ENCODE measurements around the gene FHIP1A. TPM values are rescaled to one million over a fixed set of nuclear protein-coding genes. Genes with fewer than 3 reads are reported as not detected.

FHIP1A gene
- total and polyA plus RNA-seq, 12 donors: 0.27 to 8.0 (median 3.0) TPM

- Histone ChIP-seq H3K4me1 (replicated peaks in 1 of 2) (peaks cover 0 to 4% of the 10 kb centered on the region in 2 donors), H3K4me3 (no peak overlapping the region), H3K27me3 (no peaks in the 10 kb centered on the region), H3K36me3 (replicated peaks in 1 of 2) (no peaks in the 10 kb centered on the region), H3K9me3 (replicated peaks in 1 of 3) (no peaks in the 10 kb centered on the region), H3K27ac (no peak overlapping the region)
- intact Hi-C loops (cut with DNase I): no loop called here
- no peak for TF ChIP-seq POLR2A (IDR thresholded peaks at IDR 0.05)
- TF ChIP-seq, protein P1, sequence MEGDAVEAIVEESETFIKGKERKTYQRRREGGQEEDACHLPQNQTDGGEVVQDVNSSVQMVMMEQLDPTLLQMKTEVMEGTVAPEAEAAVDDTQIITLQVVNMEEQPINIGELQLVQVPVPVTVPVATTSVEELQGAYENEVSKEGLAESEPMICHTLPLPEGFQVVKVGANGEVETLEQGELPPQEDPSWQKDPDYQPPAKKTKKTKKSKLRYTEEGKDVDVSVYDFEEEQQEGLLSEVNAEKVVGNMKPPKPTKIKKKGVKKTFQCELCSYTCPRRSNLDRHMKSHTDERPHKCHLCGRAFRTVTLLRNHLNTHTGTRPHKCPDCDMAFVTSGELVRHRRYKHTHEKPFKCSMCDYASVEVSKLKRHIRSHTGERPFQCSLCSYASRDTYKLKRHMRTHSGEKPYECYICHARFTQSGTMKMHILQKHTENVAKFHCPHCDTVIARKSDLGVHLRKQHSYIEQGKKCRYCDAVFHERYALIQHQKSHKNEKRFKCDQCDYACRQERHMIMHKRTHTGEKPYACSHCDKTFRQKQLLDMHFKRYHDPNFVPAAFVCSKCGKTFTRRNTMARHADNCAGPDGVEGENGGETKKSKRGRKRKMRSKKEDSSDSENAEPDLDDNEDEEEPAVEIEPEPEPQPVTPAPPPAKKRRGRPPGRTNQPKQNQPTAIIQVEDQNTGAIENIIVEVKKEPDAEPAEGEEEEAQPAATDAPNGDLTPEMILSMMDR (IDR thresholded peaks at IDR 0.05): no peak
- DNase-seq: peak in 1 of 7 donors; percentile 13
Observed at GRCh38 chr4:151418385-151418784, 9.4 kb downstream of the FHIP1A start.

DNA sequence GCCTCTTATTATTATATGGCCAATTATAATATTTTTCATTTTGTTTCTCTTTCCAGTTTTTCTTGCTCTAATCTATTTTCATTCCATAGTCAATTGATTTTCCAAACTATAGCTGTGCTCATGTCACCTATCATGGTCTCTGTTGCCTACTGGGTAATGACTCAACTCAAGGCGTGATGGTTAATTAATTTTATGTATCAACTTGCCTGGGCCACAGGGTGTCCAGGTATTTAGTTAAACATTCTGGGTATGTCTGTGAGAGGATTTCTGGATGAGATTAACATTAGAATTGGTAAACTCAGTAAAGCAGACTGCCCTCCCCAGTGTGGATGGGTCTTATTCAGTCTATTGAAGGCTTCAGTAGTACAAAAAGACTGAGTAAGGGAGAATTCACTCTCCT is 9.9 kb downstream of the FHIP1A start:
- Histone ChIP-seq H3K27ac (no peak overlapping the region), H3K4me1 (replicated peaks in 1 of 2) (peaks cover 0 to 4% of the 10 kb centered on the region in 2 donors), H3K4me3 (no peak overlapping the region), H3K27me3 (no peaks in the 10 kb centered on the region), H3K9me3 (replicated peaks in 1 of 3) (no peaks in the 10 kb centered on the region), H3K36me3 (replicated peaks in 1 of 2) (no peaks in the 10 kb centered on the region)
- no peak for DNase-seq
- TF ChIP-seq, protein P1 (IDR thresholded peaks at IDR 0.05): no peak
- TF ChIP-seq POLR2A (IDR thresholded peaks at IDR 0.05): no peak
- WGBS, 4 donors: 82 to 100% (median 89%) methylated on average over 1 of the region's 1 CpG
- intact Hi-C loops (cut with DNase I): no loop called here

- Histone ChIP-seq H3K4me1 (replicated peaks in 1 of 2) (peaks cover 0 to 2% of the 10 kb centered on the region in 2 donors), H3K27me3 (no peaks in the 10 kb centered on the region), H3K36me3 (replicated peaks in 1 of 2) (no peaks in the 10 kb centered on the region), H3K9me3 (replicated peaks in 1 of 3) (no peaks in the 10 kb centered on the region), H3K4me3 (no peak overlapping the region), H3K27ac (no peak overlapping the region)
- TF ChIP-seq POLR2A (IDR thresholded peaks at IDR 0.05): no peak
- TF ChIP-seq, protein P1 (IDR thresholded peaks at IDR 0.05): no peak
- DNase-seq: no peak
- intact Hi-C loops (cut with DNase I): no loop called here
Observed at GRCh38 chr4:151420250-151420807, 11.4 kb downstream of the FHIP1A start.

- no peak for DNase-seq
- H3K9me3 ChIP-seq (replicated peaks in 1 of 3): no peaks in the 10 kb centered on the region
- no peak overlapping the region for H3K4me3 ChIP-seq
- intact Hi-C loops (cut with DNase I): no loop called here
- no peaks in the 10 kb centered on the region for H3K4me1 ChIP-seq (replicated peaks in 1 of 2)
- WGBS, 4 donors: 70 to 83% (median 79%) methylated on average over 3 of the region's 3 CpGs
- TF ChIP-seq POLR2A (IDR thresholded peaks at IDR 0.05): no peak
- TF ChIP-seq, protein P1 (IDR thresholded peaks at IDR 0.05): no peak
- no peak overlapping the region for H3K27ac ChIP-seq
- no peaks in the 10 kb centered on the region for H3K36me3 ChIP-seq (replicated peaks in 1 of 2)
- no peaks in the 10 kb centered on the region for H3K27me3 ChIP-seq
Observed at GRCh38 chr4:151422854-151423253, 13.9 kb downstream of the FHIP1A start.

Data from adrenal gland (tissue), 12 donors.